Measurements from ENCODE around the gene KCNQ1OT1.
A peak's percentile ranks its signal among the peaks of the same experiment; 100 is the strongest.

KCNQ1OT1 gene

DNA sequence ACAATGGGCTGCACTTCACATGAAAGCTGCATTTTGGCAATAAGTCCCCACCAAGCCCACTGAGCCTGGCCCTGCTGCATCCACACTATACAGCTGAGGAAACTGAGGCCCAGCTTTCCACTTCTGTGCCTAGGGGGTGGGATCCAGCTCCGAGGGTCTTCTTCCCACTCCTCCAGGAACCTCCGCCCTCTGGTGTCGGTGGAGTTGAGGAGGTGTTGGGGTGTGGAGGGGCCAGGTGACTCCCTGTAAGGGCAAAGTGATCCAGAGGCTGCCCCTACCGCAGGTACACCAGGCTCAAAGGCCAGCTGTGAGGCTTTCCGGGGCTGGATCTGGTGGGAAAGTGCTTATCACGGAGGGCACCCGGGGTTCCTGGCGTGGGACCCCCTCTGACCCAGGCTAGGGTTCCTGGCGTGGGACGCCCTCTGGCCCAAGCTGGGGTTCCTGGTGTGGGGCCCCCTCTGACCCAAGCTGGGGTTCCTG, 130.0 kb downstream of the KCNQ1OT1 start:
- DNase-seq = peak; percentile 35

DNA sequence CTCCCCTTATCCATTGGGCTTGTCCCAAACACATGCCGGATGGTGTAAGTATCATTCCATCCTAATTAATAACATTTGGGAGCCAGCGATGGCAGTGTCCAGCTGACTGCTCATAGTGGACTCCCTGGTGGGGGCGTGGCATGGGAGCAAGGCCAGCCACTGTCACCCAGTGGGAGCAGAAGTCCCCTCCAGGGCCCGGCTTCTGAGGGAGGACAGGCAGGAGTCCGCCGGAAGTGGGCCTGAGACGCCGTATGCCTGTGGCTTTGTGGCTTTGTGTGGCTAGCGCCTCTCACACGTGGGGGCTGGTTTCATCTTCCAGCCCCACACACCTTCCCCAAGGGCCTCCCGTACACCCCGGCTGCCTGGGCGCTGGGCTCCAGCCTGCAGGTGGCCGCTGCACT, 130.5 kb downstream of the KCNQ1OT1 start:
- DNase-seq = no peak

DNA sequence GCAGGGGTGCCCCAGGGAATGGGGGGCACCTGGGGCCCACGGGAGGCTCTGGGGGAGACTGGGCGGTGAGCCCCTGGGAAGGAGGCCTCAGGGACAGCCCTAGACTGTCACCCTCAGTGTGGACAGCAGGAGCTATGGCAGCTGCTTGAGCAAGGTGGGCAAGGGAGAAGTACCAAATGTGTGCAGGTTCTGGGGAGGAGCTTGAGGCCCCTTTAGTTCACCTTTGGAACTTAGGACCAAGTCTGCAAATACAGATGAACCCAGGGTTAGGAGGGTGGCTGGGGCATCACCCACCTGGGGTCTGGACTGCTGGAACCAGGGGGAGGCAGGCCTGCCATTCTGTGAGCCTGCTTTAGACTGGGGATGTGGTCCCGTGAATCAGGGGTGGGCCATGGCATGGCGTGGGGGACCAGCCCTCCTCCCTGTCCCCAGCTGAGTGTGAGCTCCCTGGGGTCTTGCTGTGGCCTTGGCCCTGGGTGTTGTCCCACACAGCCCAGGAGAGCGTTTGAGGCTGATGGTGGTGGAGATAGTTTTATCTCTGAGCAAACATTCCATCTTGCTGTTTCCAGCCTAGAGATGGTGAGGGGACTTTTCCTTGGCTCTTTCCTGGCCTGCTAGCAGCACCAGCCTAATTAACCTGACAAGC, 132.6 kb downstream of the KCNQ1OT1 start:
- peak; percentile 25 for DNase-seq

DNA sequence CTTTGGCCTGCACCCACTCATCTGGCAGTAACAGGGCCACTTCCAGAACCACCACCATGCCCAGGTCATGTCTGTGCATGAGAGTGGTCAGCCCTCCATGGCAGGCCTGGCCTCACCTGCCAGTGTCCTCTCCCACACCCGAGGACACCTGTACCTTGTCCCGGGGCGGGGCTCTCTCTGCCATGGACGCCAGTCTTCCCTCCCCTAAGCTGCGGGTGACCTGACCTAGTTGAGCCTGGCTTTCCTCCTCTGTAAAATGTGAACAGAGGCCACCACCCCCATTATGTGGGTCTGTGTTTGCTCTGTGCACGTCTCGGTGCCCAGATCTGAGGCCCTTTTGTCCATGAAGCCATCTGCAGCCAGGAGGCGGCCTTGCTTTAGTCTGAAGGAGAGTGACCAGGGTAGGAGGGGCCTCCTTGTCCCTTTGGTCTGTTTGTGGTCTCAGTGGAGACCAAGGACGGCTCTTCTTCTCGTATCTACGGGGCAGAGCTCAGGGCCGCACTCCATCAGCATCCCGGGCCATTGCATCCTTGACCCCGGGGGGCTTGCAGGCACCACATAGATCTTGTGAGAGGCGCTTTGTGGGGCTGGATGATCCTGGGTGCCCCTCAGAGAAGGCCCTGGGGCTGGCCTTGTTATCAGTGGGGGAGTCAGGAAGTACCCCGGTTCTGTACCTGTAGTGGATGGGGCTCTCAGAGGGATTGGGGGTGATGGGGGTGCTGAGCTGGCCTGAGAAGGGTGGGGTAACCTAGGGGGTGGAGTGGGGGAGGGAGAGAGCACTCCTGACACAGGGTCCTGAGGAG, 133.4 kb downstream of the KCNQ1OT1 start:
- DNase-seq = peak; percentile 32

- DNase-seq = no peak
Observed at GRCh38 chr11:2565447-2566222, 134.2 kb downstream of the KCNQ1OT1 start.

DNA sequence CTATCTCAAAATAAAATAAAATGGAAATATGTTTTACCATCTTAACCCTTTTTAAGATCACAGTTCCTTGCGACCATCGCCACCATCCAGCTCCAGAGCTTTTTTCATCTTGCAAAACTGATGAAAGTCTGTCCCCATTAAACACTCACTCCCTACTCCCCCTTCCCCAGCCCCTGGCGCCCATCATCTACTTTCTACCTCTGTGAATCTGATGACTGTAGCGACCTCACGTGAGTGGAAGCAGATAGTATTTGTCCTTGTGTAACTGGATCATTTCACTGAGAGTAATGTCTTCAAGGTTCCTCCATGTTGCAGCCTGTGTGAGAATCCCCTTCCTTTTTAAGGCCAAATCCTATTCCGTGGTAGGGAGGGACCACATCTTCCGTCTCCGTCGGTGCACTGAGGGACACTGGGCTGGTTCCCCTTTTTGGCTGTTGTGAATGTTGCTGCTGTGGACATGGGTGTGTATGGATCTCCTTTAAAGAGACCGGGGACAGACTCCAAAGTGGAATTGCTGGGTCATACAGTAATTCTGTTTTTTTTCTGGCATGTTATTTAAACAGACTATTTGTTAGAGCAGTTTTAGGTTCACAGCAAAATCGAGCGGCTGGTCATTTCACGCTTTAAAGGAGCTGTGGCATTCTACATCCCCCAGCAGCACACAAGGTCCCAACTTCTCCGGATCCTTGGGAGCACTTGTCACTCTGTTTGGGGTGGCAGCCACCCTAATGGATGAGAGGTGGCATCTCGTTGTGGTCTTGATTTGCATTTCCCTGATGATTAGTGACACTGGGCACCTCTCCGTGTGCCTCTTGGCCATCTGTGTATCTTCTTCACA, 135.0 kb downstream of the KCNQ1OT1 start:
- DNase-seq = peak; percentile 35

- DNase-seq = peak; percentile 30
Observed at GRCh38 chr11:2564008-2564530, 135.7 kb downstream of the KCNQ1OT1 start.

DNA sequence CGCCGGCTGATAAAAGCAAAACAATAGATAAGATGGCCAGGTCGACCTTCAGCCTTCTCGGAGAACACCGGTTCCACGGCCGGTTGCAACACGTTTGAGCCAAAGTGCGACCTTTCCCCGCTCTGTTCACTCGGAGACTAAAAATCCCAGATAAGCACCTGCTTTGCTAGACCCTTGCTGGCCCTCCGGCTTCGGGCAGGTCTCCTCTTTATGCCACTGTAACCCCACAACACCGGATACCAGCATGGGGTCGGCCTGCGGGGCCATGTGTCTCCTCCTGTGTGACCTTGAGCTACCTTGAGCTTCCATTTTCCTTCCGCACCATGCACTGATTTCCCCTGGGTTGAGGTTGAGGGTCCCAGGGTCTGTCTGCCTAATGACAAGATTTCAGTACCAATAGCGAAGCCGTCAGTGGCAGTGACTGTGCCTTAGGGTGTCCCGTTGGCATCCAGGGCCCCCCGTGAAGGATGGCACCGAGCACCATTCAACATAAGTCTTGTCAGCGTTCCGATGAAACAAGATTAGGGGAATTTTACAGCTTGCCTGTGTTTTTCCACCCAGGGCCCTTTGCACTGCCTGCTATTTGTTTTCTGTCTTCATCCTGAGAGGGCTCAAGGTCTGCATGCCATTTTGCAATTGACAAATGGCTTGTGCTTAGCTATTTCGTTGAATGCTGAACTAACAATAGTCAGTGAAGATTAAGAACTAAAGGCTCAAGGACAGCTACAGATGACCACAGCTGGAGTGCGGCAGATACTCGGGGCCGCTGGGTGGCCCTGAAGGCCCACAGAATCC, 136.4 kb downstream of the KCNQ1OT1 start:
- DNase-seq = peak; percentile 16

GRCh38 chr11:2562890-2563212, 136.9 kb downstream of the KCNQ1OT1 start:
- DNase-seq = peak; percentile 13

- DNase-seq = peak; percentile 59
Observed at GRCh38 chr11:2561696-2562581, 137.9 kb downstream of the KCNQ1OT1 start.

DNA sequence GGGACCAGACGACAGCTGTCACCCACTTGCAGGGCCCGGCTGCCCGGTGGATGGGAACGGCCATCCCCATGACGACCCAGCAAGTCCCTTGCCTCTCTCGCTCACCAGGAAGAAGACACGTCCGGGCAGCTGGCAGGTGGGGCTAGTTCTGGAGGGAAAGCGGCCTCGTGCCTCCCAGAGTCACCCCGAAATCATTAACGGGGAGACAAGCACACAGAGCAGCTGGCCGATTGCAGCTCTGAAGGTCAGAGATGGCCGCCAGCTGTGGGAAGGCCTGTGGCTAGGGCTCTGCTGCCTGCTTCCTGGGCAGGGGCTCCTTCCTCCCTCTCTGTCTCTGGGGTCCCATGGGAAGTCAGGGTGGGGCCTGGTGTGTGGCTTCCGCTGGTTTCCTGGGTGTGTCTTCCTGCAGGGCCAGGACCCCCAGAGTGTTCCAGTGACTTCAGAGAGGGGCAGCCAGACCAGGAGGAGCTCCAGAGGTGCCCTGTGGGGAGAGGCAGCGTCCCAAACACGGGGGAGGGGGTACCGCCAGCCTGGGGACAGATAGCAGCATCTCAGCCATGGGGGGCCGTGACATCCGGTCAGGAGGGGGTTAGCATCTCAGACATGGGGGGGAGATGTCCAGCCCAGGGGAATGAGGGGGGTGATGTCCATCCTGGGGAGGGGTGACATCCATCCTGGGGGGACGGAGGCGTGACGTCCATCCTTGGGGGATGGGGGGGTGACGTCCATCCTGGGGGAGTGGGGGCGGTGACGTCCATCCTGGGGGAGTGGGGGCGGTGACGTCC, 140.1 kb downstream of the KCNQ1OT1 start:
- peak; percentile 44 for DNase-seq

DNA sequence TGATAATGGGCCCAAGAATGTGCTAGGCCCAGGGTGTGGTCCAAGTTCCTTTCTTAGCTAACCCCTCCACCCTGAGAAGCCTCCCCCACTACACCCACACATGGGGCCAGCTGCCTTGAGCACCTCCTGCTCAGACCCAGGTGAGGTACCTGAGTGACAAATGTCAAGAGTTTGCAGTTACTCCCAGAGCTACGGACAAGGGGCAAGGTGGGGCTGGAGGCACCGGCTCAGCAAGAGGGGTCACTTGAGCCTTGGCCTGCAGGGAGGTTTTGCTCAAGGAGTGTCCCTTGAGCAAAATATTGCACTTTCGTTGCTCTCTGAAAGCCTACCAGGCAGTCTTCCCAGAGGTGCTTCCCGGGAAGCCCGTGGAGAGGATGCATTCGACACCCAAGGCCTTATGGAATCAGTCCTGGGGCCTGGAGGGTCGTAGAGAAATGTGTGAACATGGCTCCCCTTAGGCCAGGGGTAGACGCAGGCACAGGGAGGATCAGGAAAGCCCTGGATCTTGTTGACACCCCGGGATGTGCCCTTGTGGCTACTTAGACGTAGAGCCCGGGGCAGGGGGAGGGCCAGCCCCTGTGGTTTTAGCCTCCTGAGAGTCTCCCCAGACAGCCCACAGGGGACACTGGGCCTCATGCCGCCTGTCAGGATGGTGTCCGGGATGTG, 140.8 kb downstream of the KCNQ1OT1 start:
- no peak for DNase-seq

DNA sequence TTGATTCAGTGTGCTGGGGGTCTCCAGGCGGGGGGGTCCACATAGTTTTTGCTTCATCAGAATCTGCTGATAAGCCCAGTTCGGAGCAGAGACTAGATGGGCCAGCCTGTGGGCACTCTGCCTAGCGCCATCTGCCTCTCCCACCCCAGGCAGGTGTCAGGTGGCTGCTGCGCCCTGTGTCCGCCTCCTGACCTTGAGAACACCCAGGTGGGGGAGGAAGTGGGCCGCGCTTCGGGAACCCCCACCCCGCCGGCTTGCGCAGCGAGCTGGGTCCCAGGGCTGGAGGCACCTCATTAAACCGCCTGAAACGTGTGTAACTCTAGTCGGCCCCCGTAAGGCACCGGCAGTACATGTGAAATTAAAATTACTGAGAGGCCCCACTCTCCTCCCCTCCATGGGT, 141.4 kb downstream of the KCNQ1OT1 start:
- DNase-seq = peak; percentile 35

All from right forelimb (tissue), 1 donor.